Measurements from ENCODE around the gene PPP3CB. TPM values are rescaled to one million over a fixed set of nuclear protein-coding genes. Genes with fewer than 3 reads are reported as not detected.
A peak's percentile ranks its signal among the peaks of the same experiment; 100 is the strongest.

The PPP3CB gene
- polyA plus RNA-seq, 4 donors = 21.3 to 43.7 (median 24.9) TPM

DNA sequence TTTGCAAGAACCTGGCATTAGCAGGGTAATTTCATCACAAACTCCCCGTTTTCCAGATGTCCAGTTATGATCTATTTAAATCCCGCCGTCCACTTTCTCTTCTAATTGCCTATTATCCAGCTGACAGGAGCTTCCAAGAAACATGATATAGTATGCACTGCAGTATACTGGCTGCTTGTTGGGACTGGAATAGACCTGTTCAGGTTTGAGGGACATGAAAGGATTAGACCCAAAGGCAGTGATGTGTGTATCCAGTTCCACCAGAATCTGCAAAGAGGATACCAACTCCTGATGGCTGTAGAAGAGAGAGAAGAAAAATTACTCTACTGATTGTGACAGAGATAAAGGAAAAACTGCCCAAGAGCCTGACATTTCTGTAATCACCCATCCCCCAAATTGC lies 71.3 kb downstream of the PPP3CB start:
- Histone ChIP-seq H3K36me3 (ENCODE audit: control insufficient read depth in 3 of 3, insufficient read depth in 2 of 3, low read depth in 1 of 3, low read length in 3 of 3) (peaks cover 6 to 34% (median 21%) of the 10 kb centered on the region in 3 donors), H3K9me3 (ENCODE audit: control insufficient read depth in 2 of 2, insufficient read depth in 1 of 2, low read depth in 1 of 2, low read length in 1 of 2) (no peaks in the 10 kb centered on the region), H3K27me3 (ENCODE audit: control insufficient read depth in 3 of 3, insufficient read depth in 3 of 3, low read length in 3 of 3) (no peaks in the 10 kb centered on the region), H3K4me1 (ENCODE audit: control insufficient read depth in 3 of 3, insufficient read depth in 2 of 3, low read depth in 1 of 3, low read length in 2 of 3) (no peaks in the 10 kb centered on the region), H3K27ac (ENCODE audit: low read depth in 1 of 3, low read length in 2 of 3) (no peak overlapping the region), H3K4me3 (ENCODE audit: low read depth in 1 of 3, low read length in 3 of 3) (no peak overlapping the region)
- DNase-seq (no peak), FAIRE-seq (no peak)
- 83 to 93% (median 89%) methylated on average over 3 of the region's 3 CpGs for WGBS, 3 donors

DNA sequence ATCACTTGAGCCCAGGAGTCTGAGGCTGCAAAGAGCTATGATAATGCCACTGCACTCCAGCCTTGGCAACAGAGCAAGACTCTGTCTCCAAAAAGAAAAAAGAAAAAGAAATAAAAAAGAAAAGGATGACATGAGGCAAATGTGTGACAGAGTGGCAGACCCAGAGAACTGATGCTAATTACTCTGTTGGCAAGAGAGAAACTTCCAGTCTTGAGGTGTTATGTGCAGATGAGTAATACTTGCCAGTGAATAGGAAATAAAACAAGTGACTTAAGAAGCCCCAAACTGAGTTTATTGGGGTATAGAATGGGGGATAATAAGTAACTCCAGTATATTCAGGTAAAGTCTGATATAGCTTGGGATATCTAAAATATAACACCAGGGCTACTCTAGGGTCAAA lies 72.5 kb downstream of the PPP3CB start:
- H3K4me3 ChIP-seq (ENCODE audit: low read depth in 1 of 3, low read length in 3 of 3) = no peak overlapping the region
- peaks cover 0 to 1% (median 0%) of the 10 kb centered on the region in 3 donors for H3K4me1 ChIP-seq (ENCODE audit: control insufficient read depth in 3 of 3, insufficient read depth in 2 of 3, low read depth in 1 of 3, low read length in 2 of 3)
- DNase-seq = no peak
- H3K36me3 ChIP-seq (ENCODE audit: control insufficient read depth in 3 of 3, insufficient read depth in 2 of 3, low read depth in 1 of 3, low read length in 3 of 3) = peaks cover 5 to 32% (median 21%) of the 10 kb centered on the region in 3 donors
- no peaks in the 10 kb centered on the region for H3K27me3 ChIP-seq (ENCODE audit: control insufficient read depth in 3 of 3, insufficient read depth in 3 of 3, low read length in 3 of 3)
- H3K9me3 ChIP-seq (ENCODE audit: control insufficient read depth in 2 of 2, insufficient read depth in 1 of 2, low read depth in 1 of 2, low read length in 1 of 2) = no peaks in the 10 kb centered on the region
- H3K27ac ChIP-seq (ENCODE audit: low read depth in 1 of 3, low read length in 2 of 3) = no peak overlapping the region
- FAIRE-seq = no peak

DNA sequence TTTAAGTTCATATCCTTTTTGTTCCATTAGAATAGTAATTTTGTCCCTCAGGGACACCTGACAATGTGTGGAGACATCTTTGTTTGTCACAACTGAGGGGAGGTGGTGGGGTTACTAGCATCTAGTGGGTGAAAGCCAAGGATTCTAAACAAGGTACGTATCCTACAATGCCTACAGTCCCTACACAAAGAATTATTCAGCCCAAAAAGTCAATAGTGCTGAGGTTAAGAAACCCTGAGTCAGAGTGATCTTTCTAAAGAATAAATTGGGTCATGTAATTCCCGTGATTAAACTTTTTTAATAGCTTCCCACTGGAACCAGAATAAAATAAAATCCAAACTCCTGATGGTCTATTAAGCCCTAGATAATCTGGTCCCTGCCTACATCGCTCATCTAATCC lies 79.3 kb downstream of the PPP3CB start:
- no peaks in the 10 kb centered on the region for H3K27me3 ChIP-seq (ENCODE audit: control insufficient read depth in 3 of 3, insufficient read depth in 3 of 3, low read length in 3 of 3)
- H3K36me3 ChIP-seq (ENCODE audit: control insufficient read depth in 3 of 3, insufficient read depth in 2 of 3, low read depth in 1 of 3, low read length in 3 of 3) = no peaks in the 10 kb centered on the region
- no peak for DNase-seq
- peaks cover 0 to 14% (median 4%) of the 10 kb centered on the region in 3 donors for H3K4me1 ChIP-seq (ENCODE audit: control insufficient read depth in 3 of 3, insufficient read depth in 2 of 3, low read depth in 1 of 3, low read length in 2 of 3)
- H3K4me3 ChIP-seq (ENCODE audit: low read depth in 1 of 3, low read length in 3 of 3) = no peak overlapping the region
- no peak overlapping the region for H3K27ac ChIP-seq (ENCODE audit: low read depth in 1 of 3, low read length in 2 of 3)
- WGBS, 3 donors = 92 to 98% (median 93%) methylated on average over 3 of the region's 3 CpGs
- no peaks in the 10 kb centered on the region for H3K9me3 ChIP-seq (ENCODE audit: control insufficient read depth in 2 of 2, insufficient read depth in 1 of 2, low read depth in 1 of 2, low read length in 1 of 2)
- FAIRE-seq = no peak

DNA sequence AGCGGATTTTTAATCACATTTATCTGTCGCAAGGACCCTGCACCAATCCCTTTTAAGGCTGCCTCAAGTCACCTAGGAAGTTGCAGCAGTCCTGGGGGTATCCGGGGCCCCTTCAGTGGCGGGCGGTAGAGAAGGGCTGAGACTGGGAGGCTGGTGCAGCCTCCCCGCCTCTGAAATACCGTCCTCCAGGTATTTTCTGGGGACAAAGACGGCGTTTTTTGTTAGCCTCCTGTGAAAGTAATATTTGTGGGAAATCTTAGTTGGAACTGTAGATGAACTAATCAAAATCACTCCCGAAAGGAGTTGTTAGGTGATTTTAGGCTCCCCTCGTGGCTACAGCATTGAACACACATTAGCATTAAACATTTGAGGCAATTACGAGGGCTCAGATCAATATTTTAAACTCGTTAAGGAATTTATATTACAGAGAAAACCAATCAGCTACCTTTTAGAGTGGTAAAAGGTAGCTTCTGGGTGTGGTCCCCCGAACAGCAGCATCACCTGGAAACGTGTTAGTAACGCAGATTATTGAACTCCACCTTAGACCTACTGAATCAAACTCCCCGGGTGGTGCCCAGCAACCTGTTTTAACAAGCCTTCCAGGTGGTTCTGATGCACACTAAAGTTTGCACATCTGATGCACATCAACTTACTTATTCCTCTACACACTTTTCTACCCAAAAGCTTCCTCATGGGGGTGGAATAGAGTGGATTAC lies 81.4 kb downstream of the PPP3CB start:
- H3K4me1 ChIP-seq (ENCODE audit: control insufficient read depth in 3 of 3, insufficient read depth in 2 of 3, low read depth in 1 of 3, low read length in 2 of 3) = peaks cover 0 to 14% (median 4%) of the 10 kb centered on the region in 3 donors
- H3K27me3 ChIP-seq (ENCODE audit: control insufficient read depth in 3 of 3, insufficient read depth in 3 of 3, low read length in 3 of 3) = no peaks in the 10 kb centered on the region
- peak overlapping the region in 2 of 3 donors; percentile 97 to 98 for H3K27ac ChIP-seq (ENCODE audit: low read depth in 1 of 3, low read length in 2 of 3)
- peak overlapping the region; percentile 50 to 90 (median 69) for H3K4me3 ChIP-seq (ENCODE audit: low read depth in 1 of 3, low read length in 3 of 3)
- no peaks in the 10 kb centered on the region for H3K9me3 ChIP-seq (ENCODE audit: control insufficient read depth in 2 of 2, insufficient read depth in 1 of 2, low read depth in 1 of 2, low read length in 1 of 2)
- no peaks in the 10 kb centered on the region for H3K36me3 ChIP-seq (ENCODE audit: control insufficient read depth in 3 of 3, insufficient read depth in 2 of 3, low read depth in 1 of 3, low read length in 3 of 3)
- FAIRE-seq (no peak), DNase-seq (peak; percentile 39 to 51)
- 2 to 4% (median 2%) methylated on average over 17 of the region's 17 CpGs for WGBS, 3 donors

DNA sequence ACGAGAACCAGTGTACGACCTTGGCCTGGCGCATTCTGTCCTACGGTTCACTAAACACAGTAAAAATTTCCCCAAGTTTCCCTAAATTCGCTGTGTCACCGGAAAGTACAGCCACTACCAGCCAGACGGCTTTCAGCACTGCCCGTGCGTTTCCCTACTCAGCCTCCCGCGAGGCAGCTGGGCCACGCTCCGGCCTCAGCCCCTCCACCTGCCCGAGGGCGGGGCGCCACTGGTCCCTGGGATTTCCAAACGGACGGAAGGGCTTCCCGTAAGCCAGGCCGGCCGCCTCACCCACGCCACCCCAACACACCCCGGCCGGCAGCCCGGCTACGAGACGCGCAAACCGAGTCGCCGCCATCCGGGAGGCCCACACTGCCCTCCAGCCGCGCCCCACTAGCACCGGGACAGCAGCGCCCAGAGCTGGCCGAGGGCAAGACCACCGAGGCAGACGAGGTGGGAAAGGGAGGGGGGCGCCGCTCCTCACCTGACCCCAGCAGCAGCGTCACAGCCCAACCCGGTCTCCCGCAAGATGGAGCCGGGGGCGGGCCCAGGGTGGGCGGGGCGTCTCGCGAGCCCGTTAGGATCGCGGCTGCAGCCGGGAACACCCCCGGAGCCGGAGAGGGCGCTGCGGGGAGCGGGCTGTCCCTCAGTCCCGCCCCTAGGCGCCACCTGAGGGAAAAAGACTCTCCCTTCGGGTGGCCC lies 82.1 kb downstream of the PPP3CB start, which contains the start of gene ANXA7:
ANXA7 (minus strand) TSS at position 531 of the 702 bp plus-strand sequence. CDS start 13,202 bp downstream, outside the sequence.
- peak within 1 kb of the TSS; percentile 69 to 90 (median 74) for H3K4me3 ChIP-seq (ENCODE audit: low read depth in 1 of 3, low read length in 3 of 3)
- H3K36me3 ChIP-seq (ENCODE audit: control insufficient read depth in 3 of 3, insufficient read depth in 2 of 3, low read depth in 1 of 3, low read length in 3 of 3) = no peaks in the 10 kb centered on the region
- DNase-seq = peak; percentile 93 to 97
- 0% methylated on average over 39 to 62 of the region's 62 CpGs for WGBS, 3 donors
- no peaks in the 10 kb centered on the region for H3K27me3 ChIP-seq (ENCODE audit: control insufficient read depth in 3 of 3, insufficient read depth in 3 of 3, low read length in 3 of 3)
- no peak for FAIRE-seq
- no peaks in the 10 kb centered on the region for H3K9me3 ChIP-seq (ENCODE audit: control insufficient read depth in 2 of 2, insufficient read depth in 1 of 2, low read depth in 1 of 2, low read length in 1 of 2)
- H3K4me1 ChIP-seq (ENCODE audit: control insufficient read depth in 3 of 3, insufficient read depth in 2 of 3, low read depth in 1 of 3, low read length in 2 of 3) = peaks cover 0 to 14% (median 4%) of the 10 kb centered on the region in 3 donors
- H3K27ac ChIP-seq (ENCODE audit: low read depth in 1 of 3, low read length in 2 of 3) = peak within 1 kb of the TSS; percentile 83 to 98 (median 97)

DNA sequence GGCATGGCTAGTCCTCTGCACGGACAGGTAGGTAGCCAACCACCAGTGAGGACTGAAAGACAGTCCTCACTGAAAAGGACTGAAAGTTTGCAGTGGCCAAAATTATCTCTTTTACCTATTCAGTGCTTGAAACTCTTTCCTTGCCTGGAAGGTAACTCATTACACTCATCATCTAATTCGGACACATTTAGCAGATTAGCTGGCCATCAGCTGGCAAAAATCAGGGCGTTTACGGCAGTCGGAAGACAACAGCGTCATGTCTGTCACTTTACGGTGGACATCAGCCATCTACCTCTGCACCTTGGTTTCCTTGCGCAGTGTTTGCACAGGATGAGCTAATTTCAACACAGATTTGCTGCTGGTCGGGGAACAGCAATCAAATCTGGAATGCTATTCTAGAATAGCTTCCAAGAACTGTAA lies 82.7 kb downstream of the PPP3CB start:
- peak overlapping the region; percentile 69 to 90 (median 74) for H3K4me3 ChIP-seq (ENCODE audit: low read depth in 1 of 3, low read length in 3 of 3)
- peaks cover 0 to under 1% (median 0%) of the 10 kb centered on the region in 3 donors for H3K36me3 ChIP-seq (ENCODE audit: control insufficient read depth in 3 of 3, insufficient read depth in 2 of 3, low read depth in 1 of 3, low read length in 3 of 3)
- WGBS, 3 donors = 0 to 1% (median 1%) methylated on average over 9 of the region's 9 CpGs
- DNase-seq (peak; percentile 74 to 86), FAIRE-seq (no peak)
- peaks cover 0 to 12% (median 4%) of the 10 kb centered on the region in 3 donors for H3K4me1 ChIP-seq (ENCODE audit: control insufficient read depth in 3 of 3, insufficient read depth in 2 of 3, low read depth in 1 of 3, low read length in 2 of 3)
- H3K27ac ChIP-seq (ENCODE audit: low read depth in 1 of 3, low read length in 2 of 3) = peak overlapping the region; percentile 83 to 98 (median 97)
- H3K9me3 ChIP-seq (ENCODE audit: control insufficient read depth in 2 of 2, insufficient read depth in 1 of 2, low read depth in 1 of 2, low read length in 1 of 2) = no peaks in the 10 kb centered on the region
- no peaks in the 10 kb centered on the region for H3K27me3 ChIP-seq (ENCODE audit: control insufficient read depth in 3 of 3, insufficient read depth in 3 of 3, low read length in 3 of 3)

DNA sequence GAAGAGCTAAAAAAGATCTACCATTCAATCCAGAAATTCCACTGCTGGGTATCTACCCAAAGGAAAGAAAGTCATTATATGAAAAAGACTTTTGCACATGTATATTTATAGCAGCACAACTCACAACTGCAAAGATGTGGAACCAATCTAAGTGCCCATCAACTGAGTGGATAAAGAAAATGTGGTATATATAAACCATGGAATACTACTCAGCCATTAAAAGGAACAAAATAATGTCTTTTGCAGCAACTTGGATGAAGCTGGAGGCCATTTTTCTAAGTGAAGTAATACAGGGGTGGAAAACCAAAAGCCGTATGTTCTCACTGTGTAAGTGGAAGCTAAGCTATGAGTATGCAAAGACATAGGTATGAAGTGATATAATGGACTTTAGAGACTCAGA lies 84.9 kb downstream of the PPP3CB start:
- 97 to 100% (median 100%) methylated on average over 1 of the region's 1 CpG for WGBS, 3 donors
- H3K27ac ChIP-seq (ENCODE audit: low read depth in 1 of 3, low read length in 2 of 3) = no peak overlapping the region
- H3K36me3 ChIP-seq (ENCODE audit: control insufficient read depth in 3 of 3, insufficient read depth in 2 of 3, low read depth in 1 of 3, low read length in 3 of 3) = peaks cover 0 to 7% (median 0%) of the 10 kb centered on the region in 3 donors
- no peaks in the 10 kb centered on the region for H3K9me3 ChIP-seq (ENCODE audit: control insufficient read depth in 2 of 2, insufficient read depth in 1 of 2, low read depth in 1 of 2, low read length in 1 of 2)
- H3K4me1 ChIP-seq (ENCODE audit: control insufficient read depth in 3 of 3, insufficient read depth in 2 of 3, low read depth in 1 of 3, low read length in 2 of 3) = peaks cover 0 to 12% (median 4%) of the 10 kb centered on the region in 3 donors
- FAIRE-seq = no peak
- no peak overlapping the region for H3K4me3 ChIP-seq (ENCODE audit: low read depth in 1 of 3, low read length in 3 of 3)
- H3K27me3 ChIP-seq (ENCODE audit: control insufficient read depth in 3 of 3, insufficient read depth in 3 of 3, low read length in 3 of 3) = no peaks in the 10 kb centered on the region
- no peak for DNase-seq

- FAIRE-seq (no peak), DNase-seq (no peak)
- Histone ChIP-seq H3K27ac (ENCODE audit: low read depth in 1 of 3, low read length in 2 of 3) (no peak overlapping the region), H3K4me3 (ENCODE audit: low read depth in 1 of 3, low read length in 3 of 3) (no peak overlapping the region), H3K9me3 (ENCODE audit: control insufficient read depth in 2 of 2, insufficient read depth in 1 of 2, low read depth in 1 of 2, low read length in 1 of 2) (no peaks in the 10 kb centered on the region), H3K4me1 (ENCODE audit: control insufficient read depth in 3 of 3, insufficient read depth in 2 of 3, low read depth in 1 of 3, low read length in 2 of 3) (peaks cover 0 to 5% (median 0%) of the 10 kb centered on the region in 3 donors), H3K36me3 (ENCODE audit: control insufficient read depth in 3 of 3, insufficient read depth in 2 of 3, low read depth in 1 of 3, low read length in 3 of 3) (peaks cover 0 to 7% (median 0%) of the 10 kb centered on the region in 3 donors), H3K27me3 (ENCODE audit: control insufficient read depth in 3 of 3, insufficient read depth in 3 of 3, low read length in 3 of 3) (no peaks in the 10 kb centered on the region)
- 74 to 81% (median 80%) methylated on average over 4 of the region's 4 CpGs for WGBS, 3 donors
Measured at GRCh38 chr10:73408978-73409521, 86.8 kb downstream of the PPP3CB start.
